Measurements from ENCODE around the gene WDR3.
A peak's percentile ranks its signal among the peaks of the same experiment; 100 is the strongest.

DNA sequence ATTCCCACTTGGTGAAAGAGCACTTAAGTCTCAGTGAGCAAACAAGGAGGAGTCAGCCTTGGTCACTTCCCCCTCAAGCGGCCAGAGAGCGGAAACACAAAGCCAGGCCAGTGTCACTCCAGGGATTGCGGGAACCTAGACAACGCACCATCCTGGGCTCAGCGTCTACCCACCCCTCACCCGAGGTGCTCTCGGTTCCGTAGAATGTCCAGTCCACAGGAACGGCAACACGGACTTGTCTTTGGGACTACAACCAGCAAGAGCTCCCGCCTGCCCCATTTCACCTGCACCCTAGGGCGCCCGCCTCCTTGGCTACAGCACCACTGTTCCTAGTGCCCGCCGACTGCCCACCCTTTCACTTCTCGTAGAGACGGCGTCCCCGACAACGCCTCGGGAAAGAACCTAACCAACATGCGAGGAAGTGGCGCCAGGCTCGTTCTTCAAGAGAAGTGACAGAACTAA, 627 bp upstream of the WDR3 start:
- TF ChIP-seq, protein P1, sequence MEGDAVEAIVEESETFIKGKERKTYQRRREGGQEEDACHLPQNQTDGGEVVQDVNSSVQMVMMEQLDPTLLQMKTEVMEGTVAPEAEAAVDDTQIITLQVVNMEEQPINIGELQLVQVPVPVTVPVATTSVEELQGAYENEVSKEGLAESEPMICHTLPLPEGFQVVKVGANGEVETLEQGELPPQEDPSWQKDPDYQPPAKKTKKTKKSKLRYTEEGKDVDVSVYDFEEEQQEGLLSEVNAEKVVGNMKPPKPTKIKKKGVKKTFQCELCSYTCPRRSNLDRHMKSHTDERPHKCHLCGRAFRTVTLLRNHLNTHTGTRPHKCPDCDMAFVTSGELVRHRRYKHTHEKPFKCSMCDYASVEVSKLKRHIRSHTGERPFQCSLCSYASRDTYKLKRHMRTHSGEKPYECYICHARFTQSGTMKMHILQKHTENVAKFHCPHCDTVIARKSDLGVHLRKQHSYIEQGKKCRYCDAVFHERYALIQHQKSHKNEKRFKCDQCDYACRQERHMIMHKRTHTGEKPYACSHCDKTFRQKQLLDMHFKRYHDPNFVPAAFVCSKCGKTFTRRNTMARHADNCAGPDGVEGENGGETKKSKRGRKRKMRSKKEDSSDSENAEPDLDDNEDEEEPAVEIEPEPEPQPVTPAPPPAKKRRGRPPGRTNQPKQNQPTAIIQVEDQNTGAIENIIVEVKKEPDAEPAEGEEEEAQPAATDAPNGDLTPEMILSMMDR (IDR thresholded peaks at IDR 0.05; ENCODE audit: poor library complexity, severe bottlenecking): no peak
- TF ChIP-seq EP300 (conservative IDR thresholded peaks at IDR 0.05; ENCODE audit: poor library complexity, severe bottlenecking) (no peak), EZH2 (IDR thresholded peaks at IDR 0.05; ENCODE audit: borderline replicate concordance, insufficient read depth, low read length, poor library complexity, severe bottlenecking) (no peak), POLR2AphosphoS5 (IDR thresholded peaks at IDR 0.05) (no peak), RAD21 (conservative IDR thresholded peaks at IDR 0.05) (no peak), SMC3 (conservative IDR thresholded peaks at IDR 0.05; ENCODE audit: poor library complexity) (peak; percentile 10), MXI1 (conservative IDR thresholded peaks at IDR 0.05; ENCODE audit: poor library complexity, severe bottlenecking) (no peak)
- TF ChIP-seq, protein P2, sequence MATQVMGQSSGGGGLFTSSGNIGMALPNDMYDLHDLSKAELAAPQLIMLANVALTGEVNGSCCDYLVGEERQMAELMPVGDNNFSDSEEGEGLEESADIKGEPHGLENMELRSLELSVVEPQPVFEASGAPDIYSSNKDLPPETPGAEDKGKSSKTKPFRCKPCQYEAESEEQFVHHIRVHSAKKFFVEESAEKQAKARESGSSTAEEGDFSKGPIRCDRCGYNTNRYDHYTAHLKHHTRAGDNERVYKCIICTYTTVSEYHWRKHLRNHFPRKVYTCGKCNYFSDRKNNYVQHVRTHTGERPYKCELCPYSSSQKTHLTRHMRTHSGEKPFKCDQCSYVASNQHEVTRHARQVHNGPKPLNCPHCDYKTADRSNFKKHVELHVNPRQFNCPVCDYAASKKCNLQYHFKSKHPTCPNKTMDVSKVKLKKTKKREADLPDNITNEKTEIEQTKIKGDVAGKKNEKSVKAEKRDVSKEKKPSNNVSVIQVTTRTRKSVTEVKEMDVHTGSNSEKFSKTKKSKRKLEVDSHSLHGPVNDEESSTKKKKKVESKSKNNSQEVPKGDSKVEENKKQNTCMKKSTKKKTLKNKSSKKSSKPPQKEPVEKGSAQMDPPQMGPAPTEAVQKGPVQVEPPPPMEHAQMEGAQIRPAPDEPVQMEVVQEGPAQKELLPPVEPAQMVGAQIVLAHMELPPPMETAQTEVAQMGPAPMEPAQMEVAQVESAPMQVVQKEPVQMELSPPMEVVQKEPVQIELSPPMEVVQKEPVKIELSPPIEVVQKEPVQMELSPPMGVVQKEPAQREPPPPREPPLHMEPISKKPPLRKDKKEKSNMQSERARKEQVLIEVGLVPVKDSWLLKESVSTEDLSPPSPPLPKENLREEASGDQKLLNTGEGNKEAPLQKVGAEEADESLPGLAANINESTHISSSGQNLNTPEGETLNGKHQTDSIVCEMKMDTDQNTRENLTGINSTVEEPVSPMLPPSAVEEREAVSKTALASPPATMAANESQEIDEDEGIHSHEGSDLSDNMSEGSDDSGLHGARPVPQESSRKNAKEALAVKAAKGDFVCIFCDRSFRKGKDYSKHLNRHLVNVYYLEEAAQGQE (IDR thresholded peaks at IDR 0.05; ENCODE audit: borderline replicate concordance): no peak

Measured in neural cell (in vitro differentiated cells).